Measurements from ENCODE around the gene COL18A1. TPM values are rescaled to one million over a fixed set of nuclear protein-coding genes. Genes with fewer than 3 reads are reported as not detected.

The COL18A1 gene
- total RNA-seq, 6 experiments from 2014 or later, result 39.8 to 93.5 (median 86.8) TPM

GRCh38 chr21:45357436-45358260, 47.3 kb upstream of the COL18A1 start:
- peak; percentile 51 for TF ChIP-seq CTCF (IDR thresholded peaks at IDR 0.05)
- Mint-ChIP-seq H3K36me3 (ENCODE audit: low read depth) (no peaks in the 10 kb centered on the region), H3K4me1 (ENCODE audit: low read depth) (peaks cover 17% of the 10 kb centered on the region), H3K27me3 (ENCODE audit: insufficient read depth) (peaks cover 6% of the 10 kb centered on the region), H3K27ac (no peak overlapping the region), H3K4me3 (no peak overlapping the region), H3K9me3 (no peaks in the 10 kb centered on the region)
- DNase-seq, result no peak

GRCh38 chr21:45358261-45358670, 46.7 kb upstream of the COL18A1 start:
- DNase-seq, result no peak
- no peak for TF ChIP-seq CTCF (IDR thresholded peaks at IDR 0.05)
- H3K9me3 Mint-ChIP-seq, result no peaks in the 10 kb centered on the region
- H3K27me3 Mint-ChIP-seq (ENCODE audit: insufficient read depth), result peaks cover 6% of the 10 kb centered on the region
- no peak overlapping the region for H3K4me3 Mint-ChIP-seq
- no peaks in the 10 kb centered on the region for H3K36me3 Mint-ChIP-seq (ENCODE audit: low read depth)
- H3K27ac Mint-ChIP-seq, result no peak overlapping the region
- peaks cover 13% of the 10 kb centered on the region for H3K4me1 Mint-ChIP-seq (ENCODE audit: low read depth)

GRCh38 chr21:45358711-45359310, 46.2 kb upstream of the COL18A1 start:
- TF ChIP-seq CTCF (IDR thresholded peaks at IDR 0.05), result no peak
- H3K4me1 Mint-ChIP-seq (ENCODE audit: low read depth), result peaks cover 14% of the 10 kb centered on the region

GRCh38 chr21:45359451-45360217, 45.3 kb upstream of the COL18A1 start:
- Mint-ChIP-seq H3K36me3 (ENCODE audit: low read depth) (no peaks in the 10 kb centered on the region), H3K4me1 (ENCODE audit: low read depth) (peaks cover 23% of the 10 kb centered on the region), H3K4me3 (no peak overlapping the region), H3K27me3 (ENCODE audit: insufficient read depth) (peaks cover 6% of the 10 kb centered on the region), H3K9me3 (no peaks in the 10 kb centered on the region), H3K27ac (no peak overlapping the region)
- no peak for DNase-seq
- TF ChIP-seq CTCF (IDR thresholded peaks at IDR 0.05), result no peak

More at GRCh38 chr21:45358711-45359310, 46.2 kb upstream of the COL18A1 start:
- Mint-ChIP-seq H3K27me3 (ENCODE audit: insufficient read depth) (peaks cover 6% of the 10 kb centered on the region), H3K9me3 (no peaks in the 10 kb centered on the region), H3K4me3 (no peak overlapping the region), H3K36me3 (ENCODE audit: low read depth) (no peaks in the 10 kb centered on the region), H3K27ac (no peak overlapping the region)
- DNase-seq, result no peak

GRCh38 chr21:45361033-45361997, 43.6 kb upstream of the COL18A1 start:
- 0 out of 2 replicates have a peak overlapping the region, but pooled peaks have one; percentile 5 for H3K27ac Mint-ChIP-seq
- no peak for TF ChIP-seq CTCF (IDR thresholded peaks at IDR 0.05)
- no peaks in the 10 kb centered on the region for H3K9me3 Mint-ChIP-seq
- H3K4me3 Mint-ChIP-seq, result no peak overlapping the region
- no peaks in the 10 kb centered on the region for H3K36me3 Mint-ChIP-seq (ENCODE audit: low read depth)
- peaks cover 8% of the 10 kb centered on the region for H3K27me3 Mint-ChIP-seq (ENCODE audit: insufficient read depth)
- DNase-seq, result no peak
- peaks cover 39% of the 10 kb centered on the region for H3K4me1 Mint-ChIP-seq (ENCODE audit: low read depth)
